HG03354 (cell line): ENCODE data around the gene SLC15A2.
"Not testable (repeated sequence)": the region's sequence is repeated elsewhere in the genome, so short reads cannot be mapped to it uniquely, and the experiment has no call there.

ENCODE experiments used
- ATAC-seq: cut with Tn5 transposase; IDR thresholded peaks from one replicate; pipeline ENCODE4 v1.9.1; 2021; ENCODE audit warnings: mild to moderate bottlenecking; ENCODE audit not compliant: unreplicated experiment, poor library complexity, severe bottlenecking

The SLC15A2 gene

GRCh38 chr3:121918779-121919483 is 24.7 kb downstream of the SLC15A2 start:
- ATAC-seq = no peak

GRCh38 chr3:121924734-121925133 is 30.5 kb downstream of the SLC15A2 start:
- ATAC-seq = no peak

GRCh38 chr3:121926380-121926779 is 32.2 kb downstream of the SLC15A2 start:
- ATAC-seq = no peak

DNA sequence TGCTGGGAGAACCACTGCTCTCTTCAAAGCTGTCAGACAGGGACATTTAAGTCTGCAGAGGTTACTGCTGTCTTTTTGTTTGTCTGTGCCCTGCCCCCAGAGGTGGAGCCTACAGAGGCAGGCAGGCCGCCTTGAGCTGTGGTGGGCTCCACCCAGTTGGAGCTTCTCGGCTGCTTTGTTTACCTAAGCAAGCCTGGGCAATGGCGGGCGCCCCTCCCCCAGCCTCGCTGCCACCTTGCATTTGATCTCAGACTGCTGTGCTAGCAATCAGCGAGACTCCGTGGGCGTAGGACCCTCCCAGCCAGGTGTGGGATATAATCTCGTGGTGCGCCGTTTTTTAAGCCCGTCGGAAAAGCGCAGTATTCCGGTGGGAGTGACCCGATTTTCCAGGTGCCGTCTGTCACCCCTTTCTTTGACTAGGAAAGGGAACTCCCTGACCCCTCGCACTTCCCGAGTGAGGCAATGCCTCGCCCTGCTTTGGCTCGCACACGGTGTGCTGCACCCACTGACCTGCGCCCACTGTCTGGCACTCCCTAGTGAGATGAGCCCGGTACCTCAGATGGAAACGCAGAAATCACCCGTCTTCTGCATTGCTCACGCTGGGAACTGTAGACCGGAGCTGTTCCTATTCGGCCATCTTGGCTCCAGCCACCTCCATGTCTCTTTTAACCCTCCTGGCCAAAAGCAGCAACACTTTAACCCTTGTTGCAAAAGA is 44.1 kb downstream of the SLC15A2 start:
- ATAC-seq = not testable (repeated sequence)

- no peak for ATAC-seq
These were observed 47.4 kb downstream of the SLC15A2 start for GRCh38 chr3:121941592-121941991.

GRCh38 chr3:121942116-121942786 is 48.0 kb downstream of the SLC15A2 start:
- ATAC-seq = no peak

DNA sequence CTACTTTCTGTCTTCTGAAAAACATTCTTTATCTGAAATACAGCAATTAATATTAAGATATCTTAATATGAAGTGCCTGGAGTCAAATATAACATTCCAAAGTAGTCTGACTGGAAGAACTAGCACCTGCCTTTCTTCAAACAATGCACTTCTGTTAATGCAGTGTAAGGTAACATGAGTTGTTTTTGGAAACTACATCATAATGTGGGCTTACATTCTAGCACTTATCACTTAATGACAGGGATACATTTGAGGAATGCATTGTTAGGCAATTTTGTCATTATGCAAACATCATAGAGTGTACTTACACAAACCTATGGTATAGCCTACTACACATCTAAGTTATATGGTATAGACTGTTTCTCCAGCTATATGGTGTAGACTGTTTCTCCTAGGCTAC is 49.2 kb downstream of the SLC15A2 start:
- no peak for ATAC-seq

DNA sequence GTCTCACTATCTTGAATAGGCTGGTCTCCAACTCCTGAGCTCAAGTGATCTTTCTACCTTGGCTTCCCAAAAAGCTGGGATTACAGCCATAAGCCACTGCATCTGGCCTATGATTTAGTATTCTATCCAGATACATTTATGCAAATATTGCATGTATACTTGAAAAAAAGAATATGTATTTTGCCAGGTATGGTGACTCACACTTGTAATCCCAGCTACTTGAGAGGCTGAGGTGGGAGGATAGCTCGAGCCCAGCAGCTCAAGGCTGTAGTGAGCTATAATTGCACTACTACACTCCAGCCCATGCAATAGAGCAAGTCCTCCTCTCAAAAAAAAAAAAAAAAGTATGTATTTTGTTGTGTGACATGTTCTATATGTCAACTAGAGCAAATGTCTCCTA is 54.4 kb downstream of the SLC15A2 start:
- ATAC-seq = no peak

- ATAC-seq = no peak
These were observed 57.2 kb downstream of the SLC15A2 start for GRCh38 chr3:121951291-121951919.

GRCh38 chr3:121956363-121956762 is 62.2 kb downstream of the SLC15A2 start:
- no peak for ATAC-seq

GRCh38 chr3:121957674-121958415 is 63.6 kb downstream of the SLC15A2 start:
- no peak for ATAC-seq

- no peak for ATAC-seq
These were observed 64.6 kb downstream of the SLC15A2 start for GRCh38 chr3:121958801-121959200.

DNA sequence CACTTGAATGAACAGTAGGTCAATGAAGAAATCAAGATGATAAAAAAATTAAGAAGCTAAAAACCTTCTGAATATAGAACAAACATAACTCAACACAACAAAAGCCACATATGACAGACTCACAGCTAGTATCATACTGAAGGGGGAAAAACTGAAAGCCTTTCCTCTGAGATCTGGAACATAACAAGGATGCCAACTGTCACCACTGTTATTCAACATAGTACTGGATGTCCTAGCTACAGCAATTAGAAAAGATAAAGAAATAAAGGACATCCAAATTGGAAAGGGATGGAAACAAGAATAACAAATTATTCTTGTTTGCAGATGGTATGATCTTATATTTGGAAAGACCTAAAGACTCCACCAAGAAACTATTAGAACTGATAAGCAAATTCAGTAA is 67.1 kb downstream of the SLC15A2 start:
- ATAC-seq = no peak

GRCh38 chr3:121962443-121962842 is 68.2 kb downstream of the SLC15A2 start:
- no peak for ATAC-seq

GRCh38 chr3:121963608-121964007 is 69.4 kb downstream of the SLC15A2 start:
- no peak for ATAC-seq

DNA sequence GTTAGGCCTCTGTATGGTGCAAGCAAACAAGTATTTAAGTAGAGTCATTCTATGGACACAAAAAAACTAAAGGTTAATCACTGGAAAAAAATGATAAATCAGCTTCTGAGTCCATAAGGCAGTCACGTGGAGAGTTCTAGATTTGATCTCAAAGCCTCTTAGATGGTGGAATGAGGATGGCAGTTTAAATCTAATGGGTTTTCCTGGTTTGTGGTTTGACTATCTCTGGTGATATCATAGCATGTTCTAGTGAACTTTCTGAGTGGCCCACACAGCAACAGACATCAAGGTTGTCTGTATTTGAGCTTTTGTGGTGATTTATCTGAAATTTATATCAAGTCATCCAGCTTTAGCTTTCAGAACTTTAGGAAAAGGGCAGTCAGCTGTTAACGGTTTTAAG is 75.4 kb downstream of the SLC15A2 start:
- no peak for ATAC-seq

GRCh38 chr3:121970047-121970446 is 75.8 kb downstream of the SLC15A2 start:
- ATAC-seq = no peak

GRCh38 chr3:121974601-121975111 is 80.5 kb downstream of the SLC15A2 start:
- no peak for ATAC-seq

DNA sequence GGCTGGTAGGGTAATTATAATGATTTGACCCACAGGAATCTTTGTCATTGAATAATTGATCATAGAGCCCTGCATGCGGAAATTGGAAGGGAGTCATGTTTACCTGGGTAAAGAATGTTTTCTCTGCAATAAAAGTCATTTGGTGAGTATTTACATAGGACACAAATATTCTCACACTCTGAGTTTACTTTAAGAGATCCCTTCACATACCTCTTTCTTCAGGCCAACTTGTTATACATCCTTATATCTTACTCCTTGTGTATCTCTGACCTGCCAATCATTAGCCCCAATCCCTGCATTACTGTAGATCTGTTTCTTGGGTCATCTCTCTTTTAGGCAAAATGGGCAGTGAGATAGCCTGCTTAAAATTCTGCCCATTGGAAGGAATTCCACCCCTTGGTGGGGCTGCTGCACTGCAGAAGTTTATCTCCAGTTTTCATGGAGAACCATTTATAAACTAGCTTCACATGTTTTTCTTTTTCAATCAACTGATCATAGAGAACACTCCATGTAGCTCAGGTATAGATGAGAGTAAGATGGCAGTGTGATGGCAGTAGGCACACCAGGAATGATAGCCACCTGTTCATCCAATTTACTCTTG is 81.6 kb downstream of the SLC15A2 start:
- ATAC-seq = no peak
